ENCODE results near the gene AGAP4. TPM values are rescaled to one million over a fixed set of nuclear protein-coding genes. Genes with fewer than 3 reads are reported as not detected.
"Not testable (repeated sequence)": the region's sequence is repeated elsewhere in the genome, so short reads cannot be mapped to it uniquely, and the experiment has no call there.

The AGAP4 gene
- total RNA-seq, 2 donors from 2014 or later = 44.2 to 48.3 TPM

GRCh38 chr10:45790694-45791426 lies 56.4 kb downstream of the AGAP4 start:
- H3K27me3 Mint-ChIP-seq (ENCODE audit: insufficient read depth); H3K9me3 Mint-ChIP-seq; H3K4me3 ChIP-seq (ENCODE audit: low read length); H3K27me3 ChIP-seq (ENCODE audit: control insufficient read depth, insufficient read depth, low read length, poor library complexity, severe bottlenecking); DNase-seq; H3K4me1 ChIP-seq (ENCODE audit: control insufficient read depth, insufficient read depth, low read length); H3K4me3 Mint-ChIP-seq; H3K9ac ChIP-seq (ENCODE audit: extremely low read depth, low read length, poor library complexity, severe bottlenecking); H3K27ac ChIP-seq (ENCODE audit: low read depth, low read length); H3K4me1 Mint-ChIP-seq; H3K9me3 ChIP-seq (ENCODE audit: control insufficient read depth, low read length); H3K27ac Mint-ChIP-seq: not testable (repeated sequence)
- 97 to 100% methylated on average over 1 to 4 of the region's 6 CpGs for WGBS, 2 experiments (ENCODE audit: insufficient coverage in 1 of 2, insufficient read length in 1 of 2)
- peaks cover 15% of the 10 kb centered on the region for H3K36me3 ChIP-seq (ENCODE audit: control insufficient read depth, insufficient read depth, low read length)
- peaks cover 30% of the 10 kb centered on the region for H3K36me3 Mint-ChIP-seq (ENCODE audit: low read depth)

- not testable (repeated sequence) for DNase-seq; H3K4me1 Mint-ChIP-seq; H3K4me1 ChIP-seq (ENCODE audit: control insufficient read depth, insufficient read depth, low read length); H3K27ac ChIP-seq (ENCODE audit: low read depth, low read length); H3K9ac ChIP-seq (ENCODE audit: extremely low read depth, low read length, poor library complexity, severe bottlenecking); H3K27me3 Mint-ChIP-seq (ENCODE audit: insufficient read depth); H3K9me3 Mint-ChIP-seq; H3K27ac Mint-ChIP-seq; H3K27me3 ChIP-seq (ENCODE audit: control insufficient read depth, insufficient read depth, low read length, poor library complexity, severe bottlenecking); H3K4me3 Mint-ChIP-seq; H3K9me3 ChIP-seq (ENCODE audit: control insufficient read depth, low read length); H3K4me3 ChIP-seq (ENCODE audit: low read length)
- 96 to 97% methylated on average over 6 to 7 of the region's 8 CpGs for WGBS, 2 experiments (ENCODE audit: insufficient coverage in 1 of 2, insufficient read length in 1 of 2)
- H3K36me3 ChIP-seq (ENCODE audit: control insufficient read depth, insufficient read depth, low read length) = peaks cover 15% of the 10 kb centered on the region
- peaks cover 33% of the 10 kb centered on the region for H3K36me3 Mint-ChIP-seq (ENCODE audit: low read depth)
Measured at GRCh38 chr10:45789991-45790390, 57.3 kb downstream of the AGAP4 start.

GRCh38 chr10:45787212-45787741 lies 60.0 kb downstream of the AGAP4 start:
- peaks cover 16% of the 10 kb centered on the region for H3K36me3 ChIP-seq (ENCODE audit: control insufficient read depth, insufficient read depth, low read length)
- H3K27ac ChIP-seq (ENCODE audit: low read depth, low read length); DNase-seq; H3K4me3 ChIP-seq (ENCODE audit: low read length); H3K27me3 ChIP-seq (ENCODE audit: control insufficient read depth, insufficient read depth, low read length, poor library complexity, severe bottlenecking); H3K9me3 Mint-ChIP-seq; H3K4me1 Mint-ChIP-seq; H3K27ac Mint-ChIP-seq; H3K9ac ChIP-seq (ENCODE audit: extremely low read depth, low read length, poor library complexity, severe bottlenecking); H3K9me3 ChIP-seq (ENCODE audit: control insufficient read depth, low read length); H3K27me3 Mint-ChIP-seq (ENCODE audit: insufficient read depth); H3K4me1 ChIP-seq (ENCODE audit: control insufficient read depth, insufficient read depth, low read length); H3K4me3 Mint-ChIP-seq: not testable (repeated sequence)
- 63% methylated on average over 1 of the region's 5 CpGs; no CpG with 5 or more reads in 1 of the 2 experiments for WGBS, 2 experiments (ENCODE audit: insufficient coverage in 1 of 2, insufficient read length in 1 of 2)
- H3K36me3 Mint-ChIP-seq (ENCODE audit: low read depth) = peaks cover 23% of the 10 kb centered on the region

- WGBS, 2 experiments (ENCODE audit: insufficient coverage in 1 of 2, insufficient read length in 1 of 2) = no CpG with 5 or more reads among the region's 1 CpG
- H3K27me3 Mint-ChIP-seq (ENCODE audit: insufficient read depth); H3K27me3 ChIP-seq (ENCODE audit: control insufficient read depth, insufficient read depth, low read length, poor library complexity, severe bottlenecking); H3K27ac ChIP-seq (ENCODE audit: low read depth, low read length); H3K9me3 Mint-ChIP-seq; H3K27ac Mint-ChIP-seq; DNase-seq; H3K4me3 ChIP-seq (ENCODE audit: low read length); H3K9ac ChIP-seq (ENCODE audit: extremely low read depth, low read length, poor library complexity, severe bottlenecking); H3K4me1 ChIP-seq (ENCODE audit: control insufficient read depth, insufficient read depth, low read length); H3K4me1 Mint-ChIP-seq; H3K4me3 Mint-ChIP-seq; H3K9me3 ChIP-seq (ENCODE audit: control insufficient read depth, low read length): not testable (repeated sequence)
- H3K36me3 Mint-ChIP-seq (ENCODE audit: low read depth) = peaks cover 21% of the 10 kb centered on the region
- H3K36me3 ChIP-seq (ENCODE audit: control insufficient read depth, insufficient read depth, low read length) = peaks cover 13% of the 10 kb centered on the region
Measured at GRCh38 chr10:45786217-45786616, 61.1 kb downstream of the AGAP4 start.

Other genes starting within 250 kb of the AGAP4 start
- gene ZFAND4, start 174.7 kb downstream of the AGAP4 start, total RNA-seq = 10 to 100 TPM; 13.4 to 16.8 TPM
- 10 to 100 TPM; 38.6 to 53.4 TPM for gene WASHC2C, start 120.2 kb downstream of the AGAP4 start, total RNA-seq
- gene TIMM23, start 125.0 kb upstream of the AGAP4 start, total RNA-seq = 10 to 100 TPM; 86.3 to 88.5 TPM
- gene NCOA4, start 183.1 kb upstream of the AGAP4 start, total RNA-seq = 100 to 1,000 TPM; 157 to 200 TPM
- gene MSMB, start 198.8 kb upstream of the AGAP4 start, total RNA-seq = 1 to 10 TPM; 2.4 to 2.9 TPM